ENCODE data around the gene PRKCE.

DNA sequence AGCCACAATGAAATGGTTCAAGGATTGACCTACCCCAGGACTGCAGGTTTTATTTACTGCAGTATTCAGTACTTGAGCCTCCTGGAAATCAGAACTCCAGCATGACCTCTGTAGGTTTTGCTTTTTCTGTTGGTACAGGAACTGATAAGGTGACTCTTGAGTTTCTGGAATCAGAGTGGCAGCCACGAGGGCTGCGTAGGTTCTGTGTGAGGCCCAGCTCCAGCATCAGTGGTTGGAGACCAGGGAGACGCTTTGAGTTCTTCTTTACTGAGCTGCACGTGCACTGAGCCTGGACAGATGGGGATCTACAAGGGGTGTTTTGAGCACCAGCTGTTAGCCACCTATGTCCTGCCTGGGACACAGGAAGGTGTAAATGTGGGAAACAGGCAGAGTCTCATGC is 423.0 kb downstream of the PRKCE start:
- TF ChIP-seq POLR2A (IDR thresholded peaks at IDR 0.05) (no peak), CTCF (IDR thresholded peaks at IDR 0.05) (no peak)
